IPS-20b (cell line): ENCODE measurements around the gene TIAM1.
A peak's percentile ranks its signal among the peaks of the same experiment; 100 is the strongest.

Experiments
- H3K27ac ChIP-seq: one replicate; pipeline ENCODE4 v1.5.1; 2013; ENCODE audit warnings: low read length
- H3K27me3 ChIP-seq: 2 replicates; pipeline ENCODE4 v1.6.1; 2013; ENCODE audit warnings: mild to moderate bottlenecking, low read length, inconsistent platforms; ENCODE audit not compliant: insufficient read depth
- H3K36me3 ChIP-seq: 2 replicates; pipeline ENCODE4 v1.6.1; 2013; ENCODE audit warnings: low read depth, mild to moderate bottlenecking, inconsistent platforms, low read length, moderate library complexity; ENCODE audit not compliant: insufficient read depth
- H3K4me1 ChIP-seq: 2 replicates; pipeline ENCODE4 v1.6.1; 2013; ENCODE audit warnings: mild to moderate bottlenecking, control low read depth, inconsistent platforms, low read length, moderate library complexity; ENCODE audit not compliant: insufficient read depth
- H3K4me3 ChIP-seq: 2 replicates; pipeline ENCODE4 v1.5.1; 2013; ENCODE audit warnings: mild to moderate bottlenecking, low read length, inconsistent platforms
- H3K9ac ChIP-seq: 2 replicates; pipeline ENCODE4 v1.6.1; 2013; ENCODE audit warnings: low read depth, mild to moderate bottlenecking, inconsistent platforms, low read length, moderate library complexity
- H3K9me3 ChIP-seq: 2 replicates; pipeline ENCODE4 v1.6.1; 2013; ENCODE audit warnings: mild to moderate bottlenecking, low read depth, low read length, inconsistent platforms; ENCODE audit not compliant: insufficient read depth

Gene TIAM1, protein sequence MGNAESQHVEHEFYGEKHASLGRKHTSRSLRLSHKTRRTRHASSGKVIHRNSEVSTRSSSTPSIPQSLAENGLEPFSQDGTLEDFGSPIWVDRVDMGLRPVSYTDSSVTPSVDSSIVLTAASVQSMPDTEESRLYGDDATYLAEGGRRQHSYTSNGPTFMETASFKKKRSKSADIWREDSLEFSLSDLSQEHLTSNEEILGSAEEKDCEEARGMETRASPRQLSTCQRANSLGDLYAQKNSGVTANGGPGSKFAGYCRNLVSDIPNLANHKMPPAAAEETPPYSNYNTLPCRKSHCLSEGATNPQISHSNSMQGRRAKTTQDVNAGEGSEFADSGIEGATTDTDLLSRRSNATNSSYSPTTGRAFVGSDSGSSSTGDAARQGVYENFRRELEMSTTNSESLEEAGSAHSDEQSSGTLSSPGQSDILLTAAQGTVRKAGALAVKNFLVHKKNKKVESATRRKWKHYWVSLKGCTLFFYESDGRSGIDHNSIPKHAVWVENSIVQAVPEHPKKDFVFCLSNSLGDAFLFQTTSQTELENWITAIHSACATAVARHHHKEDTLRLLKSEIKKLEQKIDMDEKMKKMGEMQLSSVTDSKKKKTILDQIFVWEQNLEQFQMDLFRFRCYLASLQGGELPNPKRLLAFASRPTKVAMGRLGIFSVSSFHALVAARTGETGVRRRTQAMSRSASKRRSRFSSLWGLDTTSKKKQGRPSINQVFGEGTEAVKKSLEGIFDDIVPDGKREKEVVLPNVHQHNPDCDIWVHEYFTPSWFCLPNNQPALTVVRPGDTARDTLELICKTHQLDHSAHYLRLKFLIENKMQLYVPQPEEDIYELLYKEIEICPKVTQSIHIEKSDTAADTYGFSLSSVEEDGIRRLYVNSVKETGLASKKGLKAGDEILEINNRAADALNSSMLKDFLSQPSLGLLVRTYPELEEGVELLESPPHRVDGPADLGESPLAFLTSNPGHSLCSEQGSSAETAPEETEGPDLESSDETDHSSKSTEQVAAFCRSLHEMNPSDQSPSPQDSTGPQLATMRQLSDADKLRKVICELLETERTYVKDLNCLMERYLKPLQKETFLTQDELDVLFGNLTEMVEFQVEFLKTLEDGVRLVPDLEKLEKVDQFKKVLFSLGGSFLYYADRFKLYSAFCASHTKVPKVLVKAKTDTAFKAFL (N-terminal part only)

DNA sequence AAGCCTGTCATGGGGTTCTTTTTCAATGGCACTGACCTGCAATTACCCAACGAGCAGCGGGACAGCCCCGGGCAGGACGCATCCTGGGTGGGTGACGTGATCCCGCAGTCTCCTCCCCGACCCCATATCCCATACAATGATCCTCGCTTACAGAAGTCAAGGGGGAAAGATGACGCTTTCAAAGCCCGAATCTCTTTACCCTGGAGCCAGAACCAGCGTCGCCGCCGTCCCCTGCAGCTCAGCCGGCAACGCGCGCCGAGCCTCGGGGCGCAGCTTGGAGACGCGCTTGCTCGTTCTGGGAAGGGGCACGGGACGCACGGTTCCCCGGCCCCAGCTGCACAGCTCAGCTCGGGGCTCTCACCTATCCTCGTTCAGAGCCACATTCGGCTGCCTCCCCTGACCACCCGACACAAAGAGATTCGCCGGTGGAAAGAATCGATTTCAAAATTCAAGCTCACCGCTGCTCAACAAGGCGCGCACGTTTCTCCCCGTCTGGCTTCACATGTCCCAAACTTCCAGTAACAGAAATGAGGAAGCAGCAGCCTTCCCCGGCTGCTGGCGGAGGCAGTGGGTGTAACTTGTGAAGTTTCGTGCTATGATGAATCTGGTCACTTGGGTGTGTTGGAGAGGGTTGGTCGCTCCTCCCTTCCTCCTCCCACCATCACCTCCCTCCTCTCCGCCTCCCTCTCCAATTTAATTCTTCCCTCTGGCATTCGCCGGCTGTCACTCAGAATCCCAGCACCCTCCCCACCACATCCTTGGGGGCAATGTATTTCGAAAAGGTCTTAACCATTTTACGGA, at the start of gene TIAM1:
TSS of gene TIAM1 (minus strand) at position 582 of the 801 bp plus-strand sequence. CDS start 77,289 bp downstream, outside the sequence.
- no peaks in the 10 kb centered on the region for H3K9me3 ChIP-seq
- H3K4me3 ChIP-seq, result peak within 1 kb of the TSS; percentile 85
- no peaks in the 10 kb centered on the region for H3K36me3 ChIP-seq
- H3K9ac ChIP-seq, result peak within 1 kb of the TSS; percentile 81; the same call in 1 of the 2 replicates
- H3K27ac ChIP-seq, result no peak within 1 kb of the TSS
- peaks cover 16% of the 10 kb centered on the region for H3K4me1 ChIP-seq
- H3K27me3 ChIP-seq, result peaks cover 14% of the 10 kb centered on the region

DNA sequence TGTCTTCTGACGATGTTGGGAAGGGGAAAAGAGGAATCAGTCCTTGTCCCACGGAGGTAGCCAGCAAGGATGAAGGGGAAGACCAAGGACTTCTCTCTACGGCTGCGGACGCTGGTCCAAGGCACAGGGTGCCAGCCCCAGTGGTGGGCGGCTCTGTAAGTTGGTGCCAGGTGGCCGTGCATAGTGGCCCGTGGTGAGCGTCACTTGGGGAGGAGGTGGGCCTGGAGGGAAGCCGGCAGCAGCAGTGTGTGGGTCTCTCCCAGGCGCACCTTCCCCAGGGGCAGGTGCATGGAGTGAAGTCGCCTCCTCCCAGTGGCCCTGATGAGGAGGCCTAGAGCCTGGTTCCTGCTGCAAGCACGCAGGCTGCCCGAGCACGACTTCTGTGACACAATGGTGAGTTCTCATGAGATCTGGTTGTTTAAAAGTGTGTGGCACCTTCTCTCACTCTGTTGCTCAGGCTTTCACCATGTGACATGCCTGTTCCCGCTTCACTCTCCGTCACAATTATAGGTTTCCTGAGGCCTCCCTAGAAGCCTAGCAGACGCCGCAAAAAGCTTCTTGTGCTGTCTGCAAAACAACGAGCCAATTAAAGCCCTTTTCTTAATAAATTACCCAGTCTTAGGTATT, 43.6 kb upstream of the TIAM1 start:
- no peaks in the 10 kb centered on the region for H3K27me3 ChIP-seq
- H3K9ac ChIP-seq, result no peak overlapping the region
- H3K4me3 ChIP-seq, result no peak overlapping the region
- no peaks in the 10 kb centered on the region for H3K9me3 ChIP-seq
- no peaks in the 10 kb centered on the region; the same call in 1 of the 2 replicates for H3K4me1 ChIP-seq
- no peaks in the 10 kb centered on the region for H3K36me3 ChIP-seq
- no peak overlapping the region for H3K27ac ChIP-seq

DNA sequence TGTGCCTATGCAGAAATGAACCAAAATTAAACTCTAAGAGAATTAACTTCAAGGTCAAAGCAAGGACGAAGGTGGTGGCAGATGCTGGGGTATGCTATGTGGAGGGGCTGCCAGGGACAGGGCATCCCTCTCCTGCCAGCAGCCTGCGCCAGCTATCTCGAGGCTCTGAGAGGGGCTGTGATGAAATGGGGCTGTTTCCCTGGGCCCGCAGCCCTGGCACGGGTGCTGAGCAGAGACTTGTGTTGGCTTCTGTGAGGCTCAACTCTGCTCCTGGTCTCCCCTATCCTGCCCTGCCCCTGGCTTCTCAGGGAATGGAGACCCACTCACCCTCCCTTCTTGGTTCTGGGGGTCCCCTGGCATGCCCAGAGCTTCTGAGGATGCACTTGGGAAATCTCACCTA, 41.9 kb upstream of the TIAM1 start:
- no peak overlapping the region for H3K9ac ChIP-seq
- no peaks in the 10 kb centered on the region for H3K36me3 ChIP-seq
- H3K4me1 ChIP-seq, result no peaks in the 10 kb centered on the region; the same call in 1 of the 2 replicates
- no peaks in the 10 kb centered on the region for H3K9me3 ChIP-seq
- H3K27me3 ChIP-seq, result no peaks in the 10 kb centered on the region
- H3K4me3 ChIP-seq, result no peak overlapping the region
- no peak overlapping the region for H3K27ac ChIP-seq

DNA sequence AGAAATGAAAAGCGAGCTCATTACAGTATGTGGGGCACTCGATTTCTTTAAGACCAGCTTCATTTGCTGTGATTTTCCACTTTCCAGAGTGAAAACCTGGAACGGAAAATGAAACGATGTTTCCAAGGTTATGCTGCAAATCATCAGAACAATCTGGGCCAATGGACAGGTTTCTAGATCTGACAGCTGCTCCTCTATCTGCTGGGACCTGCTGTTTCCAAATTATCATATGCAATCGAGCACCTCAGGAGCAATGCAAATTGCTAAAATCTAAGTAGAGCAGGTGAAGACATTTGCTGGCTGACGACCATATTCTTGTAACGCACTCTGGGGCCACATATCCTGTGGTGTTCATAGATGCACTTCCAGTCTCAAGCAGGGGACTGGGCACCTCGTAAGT, 39.7 kb upstream of the TIAM1 start:
- Histone ChIP-seq H3K27ac (no peak overlapping the region), H3K9ac (no peak overlapping the region)

DNA sequence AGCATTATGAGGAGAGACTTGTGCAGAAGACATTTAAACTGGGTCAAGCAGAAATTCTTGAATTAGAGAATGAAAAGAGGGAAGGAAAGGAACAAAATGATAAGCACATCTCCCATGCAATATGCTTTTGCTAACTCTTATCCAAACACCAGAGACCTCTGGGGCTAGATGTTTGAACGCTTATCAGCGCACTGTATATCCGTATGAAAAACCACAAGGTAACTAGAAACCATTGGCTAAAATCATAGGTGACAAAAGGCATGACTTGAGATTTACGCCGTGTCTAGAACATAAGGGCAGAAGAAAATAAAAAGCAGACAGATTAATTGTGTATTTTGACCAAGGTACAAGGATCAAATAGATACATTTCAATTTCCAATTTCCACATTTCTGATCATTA, 38.0 kb upstream of the TIAM1 start:
- no peak overlapping the region for H3K9ac ChIP-seq
- no peak overlapping the region for H3K27ac ChIP-seq
- no peaks in the 10 kb centered on the region for H3K36me3 ChIP-seq
- no peaks in the 10 kb centered on the region; the same call in 1 of the 2 replicates for H3K4me1 ChIP-seq
- no peaks in the 10 kb centered on the region for H3K9me3 ChIP-seq
- no peaks in the 10 kb centered on the region for H3K27me3 ChIP-seq
- H3K4me3 ChIP-seq, result no peak overlapping the region

More for the DNA sequence above, 39.7 kb upstream of the TIAM1 start:
- Histone ChIP-seq H3K36me3 (no peaks in the 10 kb centered on the region), H3K27me3 (no peaks in the 10 kb centered on the region), H3K4me3 (no peak overlapping the region), H3K4me1 (no peaks in the 10 kb centered on the region; the same call in 1 of the 2 replicates), H3K9me3 (no peaks in the 10 kb centered on the region)

DNA sequence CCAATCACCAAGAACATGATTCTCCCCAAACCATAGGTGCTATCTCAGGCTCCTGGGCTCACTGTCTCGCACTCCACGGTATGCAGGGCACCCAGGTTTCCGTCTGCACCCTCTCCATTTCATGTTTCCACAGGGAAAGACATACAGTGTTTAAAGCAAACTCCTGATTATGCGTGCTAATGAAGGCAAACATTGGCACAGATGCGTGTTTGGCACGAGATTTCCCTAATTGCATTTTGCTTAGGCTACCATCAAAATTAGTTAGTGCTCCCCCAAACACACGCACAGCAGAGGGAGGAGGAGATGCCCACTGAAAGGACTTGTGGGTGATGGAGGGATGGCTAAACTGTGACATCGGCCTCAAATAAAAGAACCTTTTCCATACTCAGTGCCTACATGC, 32.2 kb upstream of the TIAM1 start:
- H3K4me1 ChIP-seq, result no peaks in the 10 kb centered on the region
- no peaks in the 10 kb centered on the region for H3K36me3 ChIP-seq
- no peak overlapping the region for H3K27ac ChIP-seq
- no peak overlapping the region for H3K9ac ChIP-seq
- no peaks in the 10 kb centered on the region for H3K9me3 ChIP-seq
- no peaks in the 10 kb centered on the region for H3K27me3 ChIP-seq
- no peak overlapping the region for H3K4me3 ChIP-seq

DNA sequence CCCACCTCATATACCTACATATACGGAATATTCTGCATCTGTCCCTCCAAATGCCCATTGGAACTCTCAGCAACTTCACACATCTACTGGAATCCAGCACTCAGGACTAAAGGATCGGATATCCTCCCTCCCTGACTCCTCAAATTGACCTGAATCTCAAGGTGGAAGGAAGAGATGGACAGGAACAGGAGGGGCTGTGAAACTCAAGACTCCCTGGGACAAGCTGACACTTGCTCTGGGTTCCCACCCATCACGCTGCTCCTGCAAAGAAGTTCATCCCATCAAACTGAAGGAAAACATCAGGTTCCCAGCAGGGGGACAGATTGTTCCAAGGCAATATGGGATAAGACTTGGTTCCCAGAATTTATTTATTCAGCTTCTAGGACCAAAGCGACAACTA, 30.3 kb upstream of the TIAM1 start:
- no peaks in the 10 kb centered on the region for H3K4me1 ChIP-seq
- H3K4me3 ChIP-seq, result no peak overlapping the region
- no peaks in the 10 kb centered on the region for H3K9me3 ChIP-seq
- H3K9ac ChIP-seq, result no peak overlapping the region
- H3K36me3 ChIP-seq, result no peaks in the 10 kb centered on the region
- no peak overlapping the region for H3K27ac ChIP-seq
- no peaks in the 10 kb centered on the region for H3K27me3 ChIP-seq

DNA sequence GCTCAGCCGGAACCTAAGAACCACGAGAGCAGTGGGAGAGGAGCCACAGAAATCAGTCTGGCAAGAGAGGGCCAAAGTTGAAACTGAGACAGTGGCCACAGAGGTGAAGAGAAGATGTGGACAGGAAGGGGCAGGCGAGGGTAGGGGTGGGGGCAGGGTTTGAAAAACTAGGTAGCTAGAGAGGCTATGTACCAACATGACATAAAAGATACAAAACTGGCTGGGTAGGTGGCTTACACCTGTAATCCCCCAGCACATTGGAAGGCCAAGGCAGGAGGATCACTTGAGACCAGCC, 28.4 kb upstream of the TIAM1 start:
- Histone ChIP-seq H3K9ac (no peak overlapping the region), H3K27me3 (no peaks in the 10 kb centered on the region), H3K36me3 (no peaks in the 10 kb centered on the region), H3K9me3 (no peaks in the 10 kb centered on the region), H3K4me1 (0 out of 2 replicates have a peak, but pooled peaks cover 3% of the 10 kb centered on the region), H3K4me3 (no peak overlapping the region), H3K27ac (no peak overlapping the region)

DNA sequence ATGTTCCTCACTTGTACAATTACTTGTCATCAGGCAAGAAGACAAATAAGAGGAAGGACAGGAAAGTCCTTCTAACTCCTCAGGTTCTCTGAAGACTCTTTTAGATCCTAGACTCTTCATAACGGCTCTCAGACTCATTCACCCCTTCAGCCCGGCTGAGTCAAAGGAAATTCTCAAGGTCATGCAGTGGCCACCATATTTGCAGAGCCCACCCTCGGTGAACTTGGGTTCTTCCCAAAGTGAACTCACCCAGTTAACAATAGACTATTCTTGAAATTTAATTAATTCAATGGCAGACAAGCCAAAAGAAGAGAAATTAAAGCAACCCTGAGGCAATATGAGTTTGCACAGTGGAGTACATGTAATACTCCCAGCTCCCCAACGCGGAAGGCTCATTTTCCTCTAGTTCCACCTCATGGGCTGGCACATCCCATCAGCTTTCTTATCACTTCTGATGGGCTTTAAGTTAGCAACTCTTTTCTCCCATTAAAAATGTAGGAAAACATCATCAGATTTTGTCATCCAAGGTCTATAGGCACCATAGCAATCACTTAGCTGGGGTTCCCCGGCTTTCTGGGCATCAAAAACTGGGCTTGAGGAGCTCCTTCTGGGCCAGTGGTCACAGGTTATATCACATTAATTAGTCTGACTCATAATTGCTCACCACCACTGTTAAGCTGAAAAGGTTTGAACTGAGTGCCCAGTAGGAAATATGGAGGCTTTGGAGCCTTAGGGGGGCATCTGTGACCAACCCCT, 27.8 kb upstream of the TIAM1 start:
- Histone ChIP-seq H3K4me3 (no peak overlapping the region), H3K4me1 (0 out of 2 replicates have a peak, but pooled peaks cover 3% of the 10 kb centered on the region), H3K9me3 (no peaks in the 10 kb centered on the region), H3K27me3 (no peaks in the 10 kb centered on the region), H3K27ac (no peak overlapping the region), H3K9ac (no peak overlapping the region), H3K36me3 (no peaks in the 10 kb centered on the region)

DNA sequence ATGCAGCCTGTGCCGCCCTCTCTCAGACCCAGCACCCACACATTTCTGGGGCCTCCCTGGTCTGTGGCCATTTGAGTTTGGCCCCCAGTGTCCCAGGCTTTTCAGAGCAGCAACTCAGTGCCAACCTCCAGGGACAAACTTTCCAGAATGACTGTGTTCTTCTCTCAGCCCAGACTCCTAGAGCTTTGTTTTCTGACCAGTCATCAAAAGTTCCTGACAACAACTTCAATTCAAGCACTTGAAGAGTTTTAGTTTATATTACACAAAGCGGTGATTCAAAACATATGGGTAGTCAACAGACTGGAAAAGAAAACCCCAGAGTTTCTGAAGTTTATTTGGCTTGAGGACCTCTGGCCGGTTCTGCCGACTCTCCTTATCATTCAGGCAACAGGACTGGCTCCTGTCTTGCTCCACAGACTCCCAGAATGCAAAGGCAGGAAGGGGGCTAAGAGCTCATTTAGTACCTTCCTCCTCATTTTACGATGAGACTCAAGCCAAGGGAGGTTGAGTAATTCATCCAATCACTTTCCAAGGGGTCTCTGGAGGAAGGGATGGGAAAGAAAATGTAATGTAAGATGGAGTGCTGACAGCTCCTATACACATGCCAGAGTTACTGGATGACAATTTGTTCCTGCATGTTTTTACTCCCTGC, 27.0 kb upstream of the TIAM1 start:
- no peaks in the 10 kb centered on the region for H3K36me3 ChIP-seq
- no peak overlapping the region for H3K27ac ChIP-seq
- 0 out of 2 replicates have a peak, but pooled peaks cover 3% of the 10 kb centered on the region for H3K4me1 ChIP-seq
- H3K9ac ChIP-seq, result no peak overlapping the region
- no peak overlapping the region for H3K4me3 ChIP-seq
- no peaks in the 10 kb centered on the region for H3K9me3 ChIP-seq
- H3K27me3 ChIP-seq, result no peaks in the 10 kb centered on the region
